GM19238 (cell line): ENCODE measurements around the gene MAGEA9B.
"Not testable (repeated sequence)": the region's sequence is repeated elsewhere in the genome, so short reads cannot be mapped to it uniquely, and the experiment has no call there.

Source experiments
- DNase-seq: peaks from one replicate; pipeline ENCODE4 v3.0.0; 2011; ENCODE audit warnings: low spot score; ENCODE audit not compliant: insufficient read length

MAGEA9B gene

DNA sequence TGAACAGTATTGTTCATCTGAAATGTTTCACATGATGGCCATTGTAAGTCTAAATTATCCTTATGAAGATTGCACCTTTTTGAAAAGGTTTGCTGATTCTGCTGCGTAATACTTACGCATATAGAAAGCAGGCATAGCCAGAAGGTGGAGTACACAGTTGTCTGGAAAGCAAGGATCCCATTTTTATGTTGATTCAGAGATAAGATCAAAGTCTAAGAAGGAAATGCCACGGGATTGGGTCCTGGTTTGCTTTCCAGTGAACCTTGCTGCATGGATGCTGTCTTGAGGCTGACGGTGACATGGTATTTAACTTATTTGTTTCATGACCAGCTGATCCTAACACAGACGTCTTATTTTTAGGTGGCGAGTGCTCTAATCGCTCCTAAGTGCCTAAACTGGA lies 15.5 kb downstream of the MAGEA9B start:
- no peak for DNase-seq

DNA sequence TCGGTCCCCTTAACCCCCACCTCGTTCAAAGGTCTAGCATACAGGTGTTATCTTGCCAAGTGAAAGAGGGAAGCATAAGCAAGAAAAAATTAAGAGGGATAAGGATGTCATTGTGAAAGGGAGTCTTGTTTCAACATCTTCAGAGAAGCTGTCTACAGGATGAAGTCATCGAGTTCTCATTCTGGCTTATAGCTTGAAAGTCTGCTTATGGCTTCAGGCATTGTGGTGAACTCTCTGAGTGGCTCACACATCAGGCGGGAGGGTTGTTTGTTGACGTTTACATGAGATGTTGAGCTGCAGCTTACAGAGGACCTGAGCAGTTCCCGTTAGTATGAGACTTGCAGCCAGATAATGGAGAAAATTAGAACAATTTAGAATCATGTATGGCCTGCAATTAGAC lies 16.6 kb downstream of the MAGEA9B start:
- no peak for DNase-seq

DNA sequence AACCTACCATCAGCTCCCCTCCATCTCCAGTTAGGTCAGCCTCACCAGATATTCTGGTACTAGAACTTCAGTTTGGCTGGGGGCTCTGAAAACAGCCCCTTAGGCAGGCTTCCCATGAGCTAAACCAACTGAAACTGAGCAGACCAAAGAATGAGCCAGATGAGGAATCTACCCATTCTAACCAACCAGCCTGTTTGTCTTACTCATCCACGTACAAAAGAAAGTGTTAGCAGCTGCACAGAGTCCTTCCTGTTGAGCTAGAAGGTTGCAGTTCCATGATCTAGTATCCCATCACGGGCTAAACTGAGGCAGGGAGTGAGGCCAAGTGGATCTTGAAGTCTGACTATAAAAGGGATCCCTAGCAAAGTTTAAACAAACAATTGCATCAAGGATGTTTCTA lies 17.5 kb downstream of the MAGEA9B start:
- DNase-seq, result no peak

DNA sequence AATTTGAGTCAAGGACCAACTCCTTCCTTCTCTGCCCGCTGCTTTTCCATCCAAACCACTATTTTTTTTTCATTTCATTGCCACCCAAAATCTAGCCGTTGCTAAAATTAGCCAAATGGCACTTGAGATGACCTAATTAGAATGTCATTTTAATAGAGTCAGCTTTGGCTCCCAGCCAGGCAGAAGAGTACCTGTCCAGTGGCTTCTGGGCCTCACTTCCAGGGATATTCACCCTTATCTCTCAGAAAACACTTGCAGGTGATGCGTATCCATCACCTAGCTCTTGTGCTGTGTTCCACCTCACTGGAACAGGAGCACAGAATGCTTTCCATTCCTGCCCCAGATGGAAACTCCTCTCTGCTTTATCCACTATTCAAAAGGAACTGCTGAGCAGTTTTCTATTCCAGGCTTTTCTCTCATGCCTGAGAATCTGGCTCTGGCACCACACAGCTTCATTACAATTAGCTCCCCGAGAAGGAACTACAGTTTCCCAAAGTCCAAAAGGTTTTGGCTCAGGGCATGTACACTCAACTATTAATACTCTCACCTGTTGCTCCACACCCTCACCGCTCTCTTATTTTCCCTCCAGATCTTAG lies 18.5 kb downstream of the MAGEA9B start:
- DNase-seq, result no peak

DNA sequence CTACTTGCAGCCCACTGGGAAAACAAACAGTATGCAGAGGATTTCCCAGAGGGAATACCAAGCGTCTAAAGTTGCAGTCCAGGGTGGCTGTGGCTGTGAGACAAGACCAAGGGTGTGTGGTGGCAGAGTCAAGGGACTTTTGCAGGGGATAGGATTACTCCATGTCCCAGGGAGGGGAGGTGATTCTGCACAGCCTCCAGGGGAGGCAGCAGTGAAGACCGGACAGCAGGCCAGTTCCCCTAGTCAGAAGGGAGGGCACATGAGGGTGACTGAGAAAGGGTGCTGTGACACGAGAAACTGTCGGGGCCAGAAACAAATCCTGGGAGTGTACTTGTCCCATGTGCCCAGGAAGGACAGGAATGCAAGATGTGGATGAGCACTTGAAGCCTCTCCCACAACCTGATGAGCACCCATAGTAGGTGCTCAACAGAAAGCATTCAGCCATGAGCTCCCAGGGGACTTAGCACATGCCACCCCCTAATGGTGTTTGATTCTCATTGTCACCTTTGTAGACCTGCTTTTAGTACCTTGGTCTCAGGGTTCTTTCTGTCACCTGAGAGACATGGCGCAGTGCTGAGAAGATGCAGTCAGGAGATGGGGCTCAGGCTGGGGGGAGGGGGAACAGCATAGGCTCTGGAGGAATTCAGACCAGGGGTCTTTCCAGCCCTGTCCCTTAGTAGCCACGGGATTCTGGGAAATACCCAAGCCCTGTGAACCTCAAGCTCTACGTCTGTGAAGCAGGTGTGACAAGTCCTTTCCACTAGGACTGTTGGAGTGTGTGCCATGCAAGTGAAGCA lies 19.4 kb downstream of the MAGEA9B start:
- DNase-seq, result no peak

DNA sequence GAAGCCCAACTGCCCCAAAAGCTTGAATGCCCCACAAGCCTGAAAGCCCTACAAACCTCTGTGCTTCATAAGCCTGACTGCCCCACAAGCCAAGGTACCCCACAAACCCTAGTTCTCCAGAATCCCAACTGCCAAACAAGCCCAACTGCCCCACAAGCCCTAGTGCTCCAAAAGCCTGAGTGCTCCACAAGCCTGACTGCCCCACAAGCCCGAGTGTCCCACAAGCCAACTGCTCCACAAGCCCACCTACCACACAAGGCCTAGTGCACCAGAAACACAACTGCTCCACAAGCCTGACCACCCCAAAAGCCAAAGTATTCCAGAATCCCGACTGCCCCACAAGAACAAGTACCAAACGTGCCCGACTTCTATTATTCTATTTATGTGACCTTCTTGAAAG lies 23.9 kb downstream of the MAGEA9B start:
- no peak for DNase-seq

DNA sequence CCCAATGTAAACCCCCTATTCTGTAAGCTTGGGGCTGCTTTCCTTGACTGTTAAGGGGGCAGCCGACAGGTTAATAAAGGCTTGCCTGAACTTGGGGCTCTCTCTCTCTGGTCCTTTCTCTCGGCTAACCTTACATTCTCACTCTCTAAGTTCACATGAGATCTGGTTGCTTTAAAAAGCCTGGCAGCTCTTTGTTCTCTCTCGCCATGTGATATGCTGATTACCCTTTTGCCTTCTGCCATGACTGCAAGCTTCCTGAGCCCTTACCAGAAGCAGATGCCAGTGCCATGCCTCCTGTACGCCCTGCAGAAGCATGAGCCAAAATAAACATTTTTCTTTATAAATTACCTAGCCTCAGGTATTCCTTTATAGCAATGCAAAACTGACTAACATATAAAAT lies 32.0 kb downstream of the MAGEA9B start:
- not testable (repeated sequence) for DNase-seq

DNA sequence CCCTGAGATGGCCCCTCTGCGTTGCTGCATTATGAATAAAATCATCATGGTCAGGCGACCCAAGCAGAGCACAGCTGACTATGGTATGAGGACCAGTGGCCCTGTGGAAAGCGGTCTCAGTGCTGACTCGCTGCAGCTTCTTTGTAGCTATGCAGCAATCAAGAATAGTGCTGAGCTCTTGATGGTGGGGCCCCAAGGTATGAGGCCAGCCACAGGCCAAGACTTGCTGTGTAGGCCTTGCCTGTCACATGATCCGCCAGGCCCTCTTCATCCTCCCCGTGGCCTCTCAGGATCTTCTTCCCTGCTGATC lies 35.4 kb downstream of the MAGEA9B start:
- not testable (repeated sequence) for DNase-seq

DNA sequence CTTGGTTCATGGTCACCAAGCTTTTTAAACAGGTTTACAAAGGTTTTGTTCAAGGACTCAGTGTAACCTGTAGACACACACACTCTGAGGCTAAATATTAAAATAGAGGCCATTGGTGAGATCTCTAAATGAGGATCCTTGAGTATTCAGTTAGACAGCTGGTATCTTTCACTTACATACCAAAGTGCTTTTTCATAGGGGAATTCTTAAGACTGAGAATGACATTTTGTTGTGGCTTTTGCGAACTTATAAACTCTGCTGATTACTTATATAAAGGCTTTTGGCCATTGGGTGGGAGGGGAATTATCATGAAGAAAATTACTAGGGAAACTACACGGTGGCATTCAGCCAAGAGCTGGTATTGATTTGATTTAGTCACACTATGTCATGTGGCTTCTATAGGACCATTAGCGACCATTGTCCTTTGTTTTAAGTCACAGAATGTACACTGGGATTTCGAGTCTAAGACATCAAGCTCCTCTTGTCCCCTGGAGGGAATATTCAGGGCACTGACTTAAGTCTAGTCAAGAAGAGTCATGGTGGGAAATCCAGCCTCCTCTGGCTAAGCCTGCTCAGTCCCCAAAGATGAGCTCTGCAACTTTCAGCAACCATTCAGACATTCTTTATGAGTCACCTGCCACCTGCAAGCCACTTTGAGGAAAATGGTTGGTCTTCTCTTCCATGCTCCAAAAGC lies 35.9 kb downstream of the MAGEA9B start:
- not testable (repeated sequence) for DNase-seq

DNA sequence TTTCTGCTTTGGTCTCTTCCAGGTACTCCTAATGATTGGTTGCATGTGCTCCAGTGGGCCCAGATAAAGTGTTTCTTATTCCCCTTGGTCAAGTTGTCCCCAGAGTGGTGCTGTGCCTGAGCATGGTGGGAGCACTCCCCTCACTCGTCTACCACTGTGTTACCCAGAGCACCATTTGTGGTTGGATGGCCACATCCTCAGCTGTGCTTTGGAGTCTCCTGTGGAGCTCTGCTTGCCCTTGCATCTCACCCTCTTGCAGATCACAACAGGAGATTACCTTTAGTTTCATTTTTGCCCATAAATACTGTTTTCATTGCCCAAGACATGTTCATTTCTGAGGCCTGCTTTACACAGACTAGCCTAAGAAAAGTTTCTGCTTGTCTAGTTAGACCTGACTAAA lies 36.8 kb downstream of the MAGEA9B start:
- not testable (repeated sequence) for DNase-seq

DNA sequence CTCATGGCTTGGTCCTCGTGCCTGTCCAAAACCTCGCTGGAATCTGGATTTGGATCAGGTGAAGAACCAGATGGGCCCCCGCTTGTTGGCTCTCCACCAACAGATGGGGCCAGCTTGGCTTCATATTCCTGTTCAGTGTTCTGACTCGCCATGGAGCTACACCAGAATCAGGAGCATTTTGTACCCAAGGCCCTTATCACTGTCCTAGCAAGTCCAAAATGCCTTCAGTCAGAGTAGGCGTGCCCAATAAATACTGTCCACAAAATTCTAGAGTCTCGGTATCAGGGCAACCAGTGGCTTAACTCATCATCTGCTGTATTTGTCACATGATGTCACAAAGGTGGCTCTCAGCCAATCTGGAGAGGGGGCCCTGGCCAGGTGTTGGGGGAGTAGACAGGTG lies 37.6 kb downstream of the MAGEA9B start, which contains the start of gene HSFX3:
Gene HSFX3, minus strand, starts transcription at position 224 of the 400 bp plus-strand sequence. Its CDS starts 72 bp downstream, at position 152.
- DNase-seq, result not testable (repeated sequence)

DNA sequence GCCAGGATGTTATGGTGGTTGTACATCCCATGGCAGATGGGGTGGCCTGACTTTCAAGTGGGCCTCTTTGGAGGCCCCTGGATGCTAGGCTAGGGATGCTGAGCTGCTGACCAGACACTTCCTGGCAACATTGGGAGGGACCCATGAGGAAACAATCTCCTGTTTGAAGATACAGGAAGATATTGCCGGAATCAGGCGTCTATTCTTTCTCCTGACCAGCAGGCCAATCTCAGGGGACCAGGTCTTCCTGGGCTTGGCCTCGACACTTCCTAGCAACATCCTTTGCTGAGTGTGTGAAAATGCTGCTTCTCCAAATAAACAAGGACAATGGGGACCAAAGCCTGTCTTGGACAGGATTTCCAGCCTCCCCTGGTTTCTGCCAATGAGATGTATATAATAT lies 39.5 kb downstream of the MAGEA9B start:
- DNase-seq, result not testable (repeated sequence)

DNA sequence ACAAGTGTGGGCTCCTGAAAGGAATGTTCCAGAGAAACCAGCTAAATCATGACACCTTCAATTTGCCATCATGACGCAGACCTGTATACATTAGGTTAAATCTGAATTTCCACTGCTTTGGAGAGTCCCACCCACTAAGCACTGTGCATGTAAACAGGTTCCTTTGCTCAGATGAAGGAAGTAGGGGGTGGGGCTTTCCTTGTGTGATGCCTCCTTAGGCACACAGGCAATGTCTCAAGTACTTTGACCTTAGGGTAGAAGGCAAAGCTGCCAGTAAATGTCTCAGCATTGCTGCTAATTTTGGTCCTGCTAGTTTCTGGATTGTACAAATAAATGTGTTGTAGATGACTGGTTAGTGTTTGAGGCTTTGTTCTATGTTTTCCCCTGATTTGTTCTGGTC lies 40.3 kb downstream of the MAGEA9B start:
- not testable (repeated sequence) for DNase-seq

DNA sequence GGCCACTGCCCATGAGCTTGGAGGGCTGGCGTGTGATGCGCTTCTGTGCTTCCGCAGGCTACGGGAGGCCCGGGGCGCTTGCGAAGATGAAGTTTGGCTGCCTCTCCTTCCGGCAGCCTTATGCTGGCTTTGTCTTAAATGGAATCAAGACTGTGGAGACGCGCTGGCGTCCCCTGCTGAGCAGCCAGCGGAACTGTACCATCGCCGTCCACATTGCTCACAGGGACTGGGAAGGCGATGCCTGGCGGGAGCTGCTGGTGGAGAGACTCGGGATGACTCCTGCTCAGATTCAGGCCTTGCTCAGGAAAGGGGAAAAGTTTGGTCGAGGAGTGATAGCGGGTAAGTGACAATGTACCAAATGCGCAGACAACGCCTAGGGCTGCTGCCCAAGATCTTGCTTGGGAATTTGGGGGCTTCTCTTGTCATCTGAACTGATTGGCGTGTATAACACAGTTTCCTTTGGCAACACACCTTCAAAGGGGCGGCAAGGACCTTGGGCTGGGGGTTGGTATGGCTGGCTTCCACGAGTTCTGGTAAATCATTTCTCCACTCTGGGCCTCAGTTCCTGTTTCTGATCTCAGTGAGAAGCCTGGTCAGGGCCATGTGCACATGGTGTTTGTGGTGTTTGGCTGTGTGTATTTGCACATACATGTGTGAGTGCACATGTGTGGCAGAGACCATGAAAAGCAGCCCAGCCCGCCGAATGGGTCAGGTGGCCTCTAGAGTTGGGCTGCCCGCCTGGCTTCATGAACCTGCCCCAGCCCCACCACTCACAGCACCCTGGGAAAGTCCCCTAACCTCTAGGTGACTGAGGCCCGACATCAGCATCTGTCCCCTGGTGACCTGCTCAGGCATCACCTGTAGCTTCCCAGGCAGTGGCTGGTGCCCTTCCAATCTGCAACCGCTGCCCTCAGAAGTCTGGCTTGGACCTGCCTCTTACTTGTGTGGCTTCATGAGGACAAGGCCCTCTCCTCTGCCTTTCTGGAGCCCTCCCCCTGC lies 41.4 kb downstream of the MAGEA9B start:
- DNase-seq, result not testable (repeated sequence)

DNA sequence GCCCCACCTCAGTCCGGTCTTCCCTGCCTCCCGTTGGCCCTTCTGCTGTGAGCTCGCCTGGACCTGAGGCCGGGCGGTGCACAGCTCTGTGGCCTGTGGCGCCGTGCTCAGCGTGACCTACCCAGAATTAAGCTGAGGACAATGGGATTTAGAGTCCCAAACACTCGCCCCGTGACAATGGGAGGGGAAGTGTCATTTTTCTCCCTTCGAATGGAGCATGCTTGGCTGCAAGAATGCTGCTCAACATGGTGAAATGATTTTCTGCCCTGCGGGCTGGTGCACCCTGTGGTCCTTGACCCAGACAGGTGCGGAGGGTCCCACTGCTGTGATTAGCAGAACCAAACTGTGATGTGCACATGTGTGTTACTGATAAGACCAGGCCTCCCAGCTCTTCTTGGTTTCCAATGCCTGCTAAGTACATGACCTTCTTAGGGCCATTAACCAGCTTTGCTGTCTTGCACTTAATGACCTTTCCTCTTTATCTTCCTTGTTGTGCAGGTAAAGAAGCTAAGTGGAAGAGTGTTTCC lies 45.7 kb downstream of the MAGEA9B start:
- no peak for DNase-seq

DNA sequence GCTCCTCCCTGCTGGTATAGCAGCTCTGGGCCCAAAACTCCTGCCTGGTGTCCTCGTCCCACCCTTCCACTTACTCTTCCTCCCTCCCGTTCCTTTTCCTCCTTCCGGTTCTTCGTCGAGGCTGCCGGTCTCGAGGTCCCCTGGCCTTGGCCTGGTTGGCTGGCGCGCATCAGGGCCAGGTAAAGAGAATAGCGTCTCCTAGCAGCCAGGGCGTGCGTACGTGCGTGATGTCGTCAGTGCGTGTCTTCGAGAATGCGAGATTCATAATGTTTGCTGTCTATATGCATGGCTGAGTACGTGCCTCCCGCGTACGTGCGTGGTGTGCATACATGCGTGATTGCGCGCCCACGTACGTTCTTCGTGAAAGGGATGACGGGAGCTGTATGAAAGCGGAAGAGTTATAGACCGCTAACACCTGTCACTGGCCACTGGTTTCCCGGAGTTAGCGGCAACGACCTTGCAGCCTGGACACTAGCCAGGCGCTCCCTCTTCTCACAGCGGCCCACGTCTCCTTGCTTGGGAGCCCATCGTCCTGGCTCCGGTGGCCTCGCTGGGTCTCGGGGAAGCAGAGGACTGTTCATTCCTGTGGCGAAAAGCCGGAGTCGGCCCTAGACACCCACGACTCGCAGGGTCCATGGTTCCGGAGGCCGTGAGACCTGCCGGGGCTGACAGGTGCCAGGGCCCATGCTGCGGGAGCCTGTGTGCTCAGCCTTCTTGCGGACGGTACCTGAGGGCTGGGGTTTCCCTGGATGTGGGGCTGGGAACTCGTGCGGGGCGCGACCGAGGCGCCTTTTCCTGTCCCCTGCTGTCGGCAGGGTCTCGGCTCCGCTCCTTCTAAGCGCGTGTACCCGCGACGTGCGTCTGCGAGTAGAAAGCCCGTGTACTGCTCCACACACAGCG lies 46.4 kb downstream of the MAGEA9B start, which contains the start of gene EOLA1:
Gene EOLA1, plus strand, starts transcription at position 392 of the 900 bp plus-strand sequence. CDS start 4,619 bp downstream, outside the sequence.
- DNase-seq, result peak; percentile 31

DNA sequence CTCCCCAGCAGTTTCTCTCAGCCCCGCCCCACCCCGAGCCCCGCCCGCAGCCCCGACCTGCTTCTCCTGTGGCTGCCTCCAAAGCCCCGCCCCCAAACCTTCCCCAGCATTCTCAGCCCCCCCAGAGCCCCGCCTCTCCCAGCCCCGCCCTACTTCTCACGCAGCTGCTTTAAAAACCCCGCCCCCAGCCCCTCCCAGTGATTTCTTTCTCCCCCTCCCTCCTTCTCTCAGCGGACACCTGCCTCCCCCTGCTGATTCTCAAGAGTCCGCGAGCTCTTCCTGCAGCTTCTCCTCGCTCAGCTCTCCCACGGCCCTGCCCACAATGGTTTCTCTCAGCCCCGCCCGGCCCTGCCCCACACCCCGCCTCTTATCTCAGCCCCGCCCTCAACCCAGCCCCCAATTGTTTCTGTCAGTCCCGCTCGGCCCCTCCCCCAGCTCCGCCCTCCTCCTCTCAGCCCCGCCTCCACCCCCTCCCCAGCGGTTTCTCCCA lies 47.1 kb downstream of the MAGEA9B start:
- DNase-seq, result peak; percentile 30

DNA sequence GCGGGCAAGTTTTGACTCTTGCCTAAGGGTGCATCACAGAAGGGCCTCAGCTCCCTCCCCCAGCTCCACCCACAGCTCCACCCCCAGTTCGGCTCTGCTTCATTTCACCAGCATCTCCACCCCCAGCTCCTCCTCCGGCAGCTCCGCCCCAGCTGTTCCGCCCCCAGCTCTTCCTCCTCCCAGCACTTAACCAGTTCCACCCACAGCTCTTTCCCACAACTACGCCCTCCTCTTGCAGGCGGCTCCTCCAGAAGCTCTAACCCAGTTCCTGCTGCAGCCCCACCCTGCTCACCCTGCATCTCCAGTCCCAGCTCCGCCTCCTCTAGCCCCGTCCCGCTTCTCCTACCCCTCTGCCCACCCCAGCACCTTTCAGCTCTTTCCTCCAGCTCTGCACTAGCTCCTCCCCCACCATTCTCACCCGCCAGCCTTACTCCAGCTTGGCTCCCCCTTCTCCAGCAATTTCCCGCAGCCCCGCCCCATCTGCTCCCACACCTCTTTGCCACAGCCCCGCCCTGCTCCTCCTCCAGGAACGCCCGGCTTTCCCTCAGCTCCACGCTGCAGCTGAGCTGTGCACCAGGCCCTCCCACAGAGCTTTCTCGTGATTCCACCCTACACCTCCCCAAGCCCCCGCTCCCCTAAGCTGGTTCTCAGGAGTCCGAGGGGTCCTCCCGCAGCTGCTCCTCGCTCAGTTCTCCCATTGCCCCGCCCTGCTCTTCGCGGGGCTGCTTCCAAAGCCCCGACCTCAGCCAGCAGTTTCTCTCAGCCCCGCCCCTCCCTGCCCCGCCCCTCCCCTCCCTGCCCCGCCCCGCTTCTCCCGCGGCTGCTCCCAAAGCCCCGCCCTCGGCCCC lies 47.8 kb downstream of the MAGEA9B start:
- peak; percentile 46 for DNase-seq

DNA sequence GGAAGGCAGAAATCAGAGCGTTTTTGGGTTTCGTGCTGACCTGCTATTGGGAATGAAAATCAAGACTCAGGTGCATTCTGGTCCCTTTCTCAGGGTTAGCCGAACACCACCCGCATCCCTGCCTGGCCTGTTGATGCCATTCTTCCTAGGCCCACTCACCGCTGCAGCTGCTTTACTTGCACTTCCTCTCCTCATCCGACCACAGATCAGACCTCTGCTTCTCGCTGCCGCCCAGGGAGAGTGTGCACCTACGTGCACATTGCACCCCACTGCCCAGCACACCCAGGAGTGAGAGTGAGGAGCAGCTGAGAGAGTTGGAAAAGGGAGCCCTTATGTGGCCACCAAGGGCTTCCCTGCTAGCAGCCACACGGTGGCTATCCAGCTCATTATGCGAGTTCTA lies 49.8 kb downstream of the MAGEA9B start:
- DNase-seq, result not testable (repeated sequence)
